DOHH2 (cell line): ENCODE results near the gene UBE2D3.

ENCODE experiments used
- H3F3A ChIP-seq: fragments of 200-600 bp; sonication (generic), shearing (Covaris generic); 2 replicates; pipeline ENCODE4 v1.6.0; 2016; ENCODE audit warnings: antibody characterized with exemption, mild to moderate bottlenecking; ENCODE audit not compliant: control insufficient read depth, insufficient read depth
- H3K27ac ChIP-seq: fragments of 200-600 bp; sonication (generic); 2 replicates; pipeline ENCODE4 v1.5.1; 2014; ENCODE audit warnings: low read depth, mild to moderate bottlenecking, low read length, moderate library complexity
- H3K27me3 ChIP-seq: fragments of 200-600 bp; sonication (generic); 2 replicates; pipeline ENCODE4 v1.6.1; 2014; ENCODE audit warnings: mild to moderate bottlenecking, low read length, mixed read lengths; ENCODE audit not compliant: control insufficient read depth
- H3K36me3 ChIP-seq: fragments of 200-600 bp; sonication (generic); 2 replicates; pipeline ENCODE4 v1.6.1; 2014; ENCODE audit warnings: mild to moderate bottlenecking, low read length, moderate library complexity, mixed read lengths; ENCODE audit not compliant: control insufficient read depth
- H3K4me1 ChIP-seq: fragments of 200-600 bp; sonication (generic); 2 replicates; pipeline ENCODE4 v1.6.1; 2014; ENCODE audit warnings: mild to moderate bottlenecking, low read length, mixed read lengths; ENCODE audit not compliant: control insufficient read depth
- H3K4me2 ChIP-seq: fragments of 200-600 bp; sonication (generic); 2 replicates; pipeline ENCODE4 v1.6.0; 2014; ENCODE audit warnings: mild to moderate bottlenecking, low read length, moderate library complexity
- H3K4me3 ChIP-seq: fragments of 200-600 bp; sonication (generic); 2 replicates; pipeline ENCODE4 v1.5.1; 2014; ENCODE audit warnings: mild to moderate bottlenecking, low read length, mixed read lengths
- H3K79me2 ChIP-seq: fragments of 200-600 bp; sonication (generic); 2 replicates; pipeline ENCODE4 v1.6.1; 2014; ENCODE audit warnings: mild to moderate bottlenecking, low read length, mixed read lengths; ENCODE audit not compliant: control insufficient read depth
- H3K9me2 ChIP-seq: fragments of 200-600 bp; sonication (generic); replicated peaks from 2 replicates; pipeline ENCODE4 v1.6.1; 2014; ENCODE audit warnings: mild to moderate bottlenecking, low read length, mixed read lengths; ENCODE audit not compliant: control insufficient read depth
- H3K9me3 ChIP-seq: fragments of 200-600 bp; sonication (generic); 2 replicates; pipeline ENCODE4 v1.6.1; 2014; ENCODE audit warnings: antibody characterized with exemption, low read length, mixed read lengths; ENCODE audit not compliant: control insufficient read depth, insufficient read depth
- H4K20me1 ChIP-seq: fragments of 200-600 bp; sonication (generic); 2 replicates; pipeline ENCODE4 v1.6.0; 2014; ENCODE audit warnings: low read depth, mild to moderate bottlenecking, antibody characterized with exemption, low read length, moderate library complexity; ENCODE audit not compliant: control insufficient read depth, insufficient read depth
- EZH2phosphoT487 ChIP-seq: fragments of 200-600 bp; sonication (generic); IDR thresholded peaks from 2 replicates; pipeline ENCODE4 v1.6.1; 2017; ENCODE audit warnings: borderline replicate concordance, mild to moderate bottlenecking, antibody characterized with exemption, low read length, moderate library complexity, mixed read lengths
- TF ChIP-seq, protein P1 (sequence below): fragments of 200-600 bp; sonication (generic); IDR thresholded peaks from one replicate; pipeline ENCODE4 v1.5.1; 2014; ENCODE audit warnings: antibody characterized with exemption, mild to moderate bottlenecking, low read depth, low read length; ENCODE audit not compliant: poor library complexity, severe bottlenecking

UBE2D3 gene

DNA sequence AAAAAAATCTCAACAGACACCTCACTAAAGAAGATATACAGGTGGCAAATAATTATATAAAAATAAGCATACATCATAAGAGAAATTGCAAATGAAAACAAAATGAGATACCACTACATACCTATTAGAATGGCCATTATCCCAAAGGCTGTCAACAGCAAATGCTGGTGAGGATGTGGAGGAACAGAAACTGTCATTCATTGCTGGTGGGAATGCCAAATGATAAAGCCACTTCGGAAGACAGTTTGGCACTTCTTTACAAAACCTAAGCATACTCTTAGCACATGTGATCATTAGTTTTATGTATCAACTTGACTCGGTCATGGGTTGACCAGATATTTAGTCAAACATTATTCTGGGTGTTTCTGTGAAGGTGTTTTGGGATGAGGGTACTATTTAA lies 53.1 kb downstream of the UBE2D3 start:
- Histone ChIP-seq H3K4me1 (no peaks in the 10 kb centered on the region), H3F3A (no peaks in the 10 kb centered on the region), H3K36me3 (no peaks in the 10 kb centered on the region), H4K20me1 (no peaks in the 10 kb centered on the region), H3K9me2 (no peaks in the 10 kb centered on the region), H3K79me2 (no peaks in the 10 kb centered on the region), H3K9me3 (no peaks in the 10 kb centered on the region), H3K27me3 (peaks cover 3% of the 10 kb centered on the region; the same call in 1 of the 2 replicates), H3K4me2 (no peak overlapping the region), H3K4me3 (no peak overlapping the region), H3K27ac (no peak overlapping the region)
- TF ChIP-seq, protein P1, sequence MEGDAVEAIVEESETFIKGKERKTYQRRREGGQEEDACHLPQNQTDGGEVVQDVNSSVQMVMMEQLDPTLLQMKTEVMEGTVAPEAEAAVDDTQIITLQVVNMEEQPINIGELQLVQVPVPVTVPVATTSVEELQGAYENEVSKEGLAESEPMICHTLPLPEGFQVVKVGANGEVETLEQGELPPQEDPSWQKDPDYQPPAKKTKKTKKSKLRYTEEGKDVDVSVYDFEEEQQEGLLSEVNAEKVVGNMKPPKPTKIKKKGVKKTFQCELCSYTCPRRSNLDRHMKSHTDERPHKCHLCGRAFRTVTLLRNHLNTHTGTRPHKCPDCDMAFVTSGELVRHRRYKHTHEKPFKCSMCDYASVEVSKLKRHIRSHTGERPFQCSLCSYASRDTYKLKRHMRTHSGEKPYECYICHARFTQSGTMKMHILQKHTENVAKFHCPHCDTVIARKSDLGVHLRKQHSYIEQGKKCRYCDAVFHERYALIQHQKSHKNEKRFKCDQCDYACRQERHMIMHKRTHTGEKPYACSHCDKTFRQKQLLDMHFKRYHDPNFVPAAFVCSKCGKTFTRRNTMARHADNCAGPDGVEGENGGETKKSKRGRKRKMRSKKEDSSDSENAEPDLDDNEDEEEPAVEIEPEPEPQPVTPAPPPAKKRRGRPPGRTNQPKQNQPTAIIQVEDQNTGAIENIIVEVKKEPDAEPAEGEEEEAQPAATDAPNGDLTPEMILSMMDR = no peak
- TF ChIP-seq EZH2phosphoT487 = no peak

DNA sequence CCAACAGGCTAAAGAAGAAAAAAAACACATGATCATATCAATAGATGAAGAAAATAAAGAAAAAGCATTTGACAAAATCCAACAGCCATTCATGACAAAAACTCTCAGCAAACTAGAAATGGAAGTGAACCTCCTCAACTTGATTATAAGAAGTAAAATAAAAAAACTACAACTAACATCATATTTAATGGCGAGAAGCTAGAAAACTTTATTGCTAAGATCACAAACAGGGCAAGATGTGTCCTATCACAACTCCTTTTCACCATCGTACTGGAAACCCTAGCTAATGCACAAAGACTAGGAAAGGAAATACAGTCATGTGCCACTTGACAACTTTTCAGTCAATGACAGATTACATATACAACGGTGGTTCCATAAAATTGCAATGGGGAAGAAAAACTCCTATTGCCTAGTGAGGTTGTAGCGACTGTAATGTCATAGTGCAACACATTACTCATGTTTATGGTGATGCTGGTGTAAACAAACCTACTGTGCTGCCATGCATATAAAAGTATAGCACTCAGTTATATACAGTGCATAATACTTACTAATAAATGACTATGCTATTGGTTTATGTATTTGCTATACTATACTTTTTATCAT lies 54.5 kb downstream of the UBE2D3 start:
- no peaks in the 10 kb centered on the region for H3K36me3 ChIP-seq
- no peaks in the 10 kb centered on the region for H3K9me3 ChIP-seq
- H3K27ac ChIP-seq = no peak overlapping the region
- no peaks in the 10 kb centered on the region for H3K79me2 ChIP-seq
- no peak overlapping the region for H3K4me3 ChIP-seq
- H3K4me2 ChIP-seq = no peak overlapping the region
- H3F3A ChIP-seq = no peaks in the 10 kb centered on the region
- H3K4me1 ChIP-seq = no peaks in the 10 kb centered on the region
- peaks cover 3% of the 10 kb centered on the region; the same call in 1 of the 2 replicates for H3K27me3 ChIP-seq
- H4K20me1 ChIP-seq = no peaks in the 10 kb centered on the region
- TF ChIP-seq, protein P1 = no peak
- no peak for TF ChIP-seq EZH2phosphoT487
- 0 out of 2 replicates have a peak, but pooled peaks cover 2% of the 10 kb centered on the region for H3K9me2 ChIP-seq

DNA sequence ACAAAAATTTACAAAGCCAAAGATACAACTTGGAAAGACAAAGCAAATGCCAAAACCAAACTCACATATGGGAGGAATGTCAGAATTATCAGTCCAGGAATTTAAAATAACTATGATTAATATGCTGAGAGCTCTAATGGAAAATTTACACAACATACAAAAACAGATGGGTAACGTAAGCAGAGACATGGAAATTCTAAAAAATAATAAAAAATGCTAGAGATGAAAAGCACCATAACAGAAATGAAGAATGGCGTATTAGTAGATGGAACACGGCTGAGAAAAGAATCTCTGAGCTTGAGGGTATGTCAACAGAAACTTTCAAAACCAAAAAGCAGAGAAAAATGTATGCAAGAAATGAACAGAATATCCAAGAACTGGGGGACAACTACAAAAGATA lies 62.5 kb downstream of the UBE2D3 start:
- no peaks in the 10 kb centered on the region for H3K36me3 ChIP-seq
- no peak for TF ChIP-seq EZH2phosphoT487
- TF ChIP-seq, protein P1 = no peak
- H3K4me1 ChIP-seq = peaks cover 7% of the 10 kb centered on the region
- H3K9me2 ChIP-seq = 0 out of 2 replicates have a peak, but pooled peaks cover 2% of the 10 kb centered on the region
- peaks cover 12% of the 10 kb centered on the region for H3K27me3 ChIP-seq
- H3K27ac ChIP-seq = no peak overlapping the region
- H4K20me1 ChIP-seq = no peaks in the 10 kb centered on the region
- H3K4me3 ChIP-seq = no peak overlapping the region
- peaks cover 4% of the 10 kb centered on the region for H3K79me2 ChIP-seq
- H3K9me3 ChIP-seq = no peaks in the 10 kb centered on the region
- H3K4me2 ChIP-seq = no peak overlapping the region
- no peaks in the 10 kb centered on the region for H3F3A ChIP-seq
